ENCODE data around the gene WDR74. TPM values are rescaled to one million over a fixed set of nuclear protein-coding genes. Genes with fewer than 3 reads are reported as not detected.

The WDR74 gene
- total and polyA plus RNA-seq, 2 of the 13 experiments (the other 11 are each of a cell fraction or from before 2014, with no cell fraction given): 77.0 to 83.3 TPM

DNA sequence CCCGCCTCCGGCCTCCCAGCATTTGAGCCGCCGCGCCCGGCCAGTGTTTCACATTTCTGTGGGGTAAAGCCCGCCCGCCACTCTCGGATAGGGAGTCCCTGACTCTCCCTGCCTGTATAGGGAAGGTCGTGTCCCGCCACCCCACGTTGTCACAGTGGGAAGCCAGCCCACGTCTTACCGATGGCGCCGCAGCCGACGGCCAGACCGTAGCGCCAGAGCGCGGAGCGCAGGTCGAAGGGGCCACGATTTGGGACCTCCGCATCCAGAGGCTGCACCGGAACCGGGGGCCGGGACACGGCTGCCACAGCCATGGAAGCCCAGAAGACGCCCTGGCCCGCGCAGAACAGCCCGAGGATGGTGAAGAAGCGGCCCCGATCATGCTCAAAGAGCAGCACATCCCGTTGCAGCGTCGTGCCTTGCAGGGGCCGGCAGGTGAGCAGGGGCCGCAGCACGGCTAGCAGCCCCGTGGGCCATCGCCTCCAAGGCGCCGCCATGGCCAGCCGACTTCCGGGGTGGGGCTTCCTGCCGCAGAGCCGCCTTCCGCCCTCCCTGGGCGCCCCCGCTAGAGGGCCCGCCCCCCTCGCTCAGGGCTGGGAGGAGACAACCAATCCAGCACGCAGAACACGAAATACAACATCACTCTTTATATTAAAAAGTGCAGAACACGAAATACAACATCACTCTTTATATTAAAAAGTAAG is 47.7 kb downstream of the WDR74 start, which contains the start of gene TMEM223 (continued):
- no peak for TF ChIP-seq TEAD3 (CRISPR knock-in tag; optimal IDR thresholded peaks at IDR 0.05; ENCODE audit: borderline replicate concordance)
- TF ChIP-seq ZNF781 (CRISPR knock-in tag; IDR thresholded peaks at IDR 0.05; ENCODE audit: borderline replicate concordance, not compliant biosample characterization): peak; percentile 96
- TF ChIP-seq ZNF12 (CRISPR knock-in tag; IDR thresholded peaks at IDR 0.05): no peak
- TF ChIP-seq ZNF496 (CRISPR knock-in tag; IDR thresholded peaks at IDR 0.05; ENCODE audit: insufficient replicate concordance): no peak
- TF ChIP-seq ZNF577 (CRISPR knock-in tag; IDR thresholded peaks at IDR 0.05; ENCODE audit: borderline replicate concordance, low read depth): no peak
- TF ChIP-seq ZSCAN30 (CRISPR knock-in tag; IDR thresholded peaks at IDR 0.05): no peak
- TF ChIP-seq, protein P1, sequence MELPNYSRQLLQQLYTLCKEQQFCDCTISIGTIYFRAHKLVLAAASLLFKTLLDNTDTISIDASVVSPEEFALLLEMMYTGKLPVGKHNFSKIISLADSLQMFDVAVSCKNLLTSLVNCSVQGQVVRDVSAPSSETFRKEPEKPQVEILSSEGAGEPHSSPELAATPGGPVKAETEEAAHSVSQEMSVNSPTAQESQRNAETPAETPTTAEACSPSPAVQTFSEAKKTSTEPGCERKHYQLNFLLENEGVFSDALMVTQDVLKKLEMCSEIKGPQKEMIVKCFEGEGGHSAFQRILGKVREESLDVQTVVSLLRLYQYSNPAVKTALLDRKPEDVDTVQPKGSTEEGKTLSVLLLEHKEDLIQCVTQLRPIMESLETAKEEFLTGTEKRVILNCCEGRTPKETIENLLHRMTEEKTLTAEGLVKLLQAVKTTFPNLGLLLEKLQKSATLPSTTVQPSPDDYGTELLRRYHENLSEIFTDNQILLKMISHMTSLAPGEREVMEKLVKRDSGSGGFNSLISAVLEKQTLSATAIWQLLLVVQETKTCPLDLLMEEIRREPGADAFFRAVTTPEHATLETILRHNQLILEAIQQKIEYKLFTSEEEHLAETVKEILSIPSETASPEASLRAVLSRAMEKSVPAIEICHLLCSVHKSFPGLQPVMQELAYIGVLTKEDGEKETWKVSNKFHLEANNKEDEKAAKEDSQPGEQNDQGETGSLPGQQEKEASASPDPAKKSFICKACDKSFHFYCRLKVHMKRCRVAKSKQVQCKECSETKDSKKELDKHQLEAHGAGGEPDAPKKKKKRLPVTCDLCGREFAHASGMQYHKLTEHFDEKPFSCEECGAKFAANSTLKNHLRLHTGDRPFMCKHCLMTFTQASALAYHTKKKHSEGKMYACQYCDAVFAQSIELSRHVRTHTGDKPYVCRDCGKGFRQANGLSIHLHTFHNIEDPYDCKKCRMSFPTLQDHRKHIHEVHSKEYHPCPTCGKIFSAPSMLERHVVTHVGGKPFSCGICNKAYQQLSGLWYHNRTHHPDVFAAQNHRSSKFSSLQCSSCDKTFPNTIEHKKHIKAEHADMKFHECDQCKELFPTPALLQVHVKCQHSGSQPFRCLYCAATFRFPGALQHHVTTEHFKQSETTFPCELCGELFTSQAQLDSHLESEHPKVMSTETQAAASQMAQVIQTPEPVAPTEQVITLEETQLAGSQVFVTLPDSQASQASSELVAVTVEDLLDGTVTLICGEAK (IDR thresholded peaks at IDR 0.05): peak; percentile 18; the same call in 1 of the 2 replicates
- TF ChIP-seq, protein P1 (CRISPR knock-in tag; IDR thresholded peaks at IDR 0.05): peak; percentile 76; the same call in 1 of the 2 replicates
- no peak for TF ChIP-seq ZNF484 (CRISPR knock-in tag; IDR thresholded peaks at IDR 0.05; ENCODE audit: borderline replicate concordance, low read depth)
- TF ChIP-seq MIER3 (CRISPR knock-in tag; IDR thresholded peaks at IDR 0.05; ENCODE audit: borderline replicate concordance): peak; percentile 73; the same call in 1 of the 2 replicates
- no peak for TF ChIP-seq ZNF660 (CRISPR knock-in tag; IDR thresholded peaks at IDR 0.05; ENCODE audit: borderline replicate concordance, low read depth)
- peak; percentile 91 for TF ChIP-seq ZC3H13 (CRISPR knock-in tag; IDR thresholded peaks at IDR 0.05)
- TF ChIP-seq ZMYM2 (CRISPR knock-in tag; IDR thresholded peaks at IDR 0.05): no peak
- no peak for TF ChIP-seq KLF15 (CRISPR knock-in tag; IDR thresholded peaks at IDR 0.05; ENCODE audit: borderline replicate concordance)
- TF ChIP-seq ZNF136 (CRISPR knock-in tag; IDR thresholded peaks at IDR 0.05; ENCODE audit: low read depth): peak; percentile 89; the same call in 1 of the 2 replicates
- peak; percentile 57; the same call in 1 of the 2 replicates for TF ChIP-seq ZNF317 (CRISPR knock-in tag; IDR thresholded peaks at IDR 0.05)
- no peak for TF ChIP-seq MAFK (conservative IDR thresholded peaks at IDR 0.05 in 1 of 2, IDR thresholded peaks at IDR 0.05 in 1 of 2; ENCODE audit: low read length in 2 of 2)
- TF ChIP-seq IKZF4 (CRISPR knock-in tag; IDR thresholded peaks at IDR 0.05; ENCODE audit: borderline replicate concordance, low read depth, not compliant biosample characterization): peak; percentile 93
- peak; percentile 39; the same call in 1 of the 2 replicates for TF ChIP-seq TGIF2 (CRISPR knock-in tag; IDR thresholded peaks at IDR 0.05)
- TF ChIP-seq, protein P2, sequence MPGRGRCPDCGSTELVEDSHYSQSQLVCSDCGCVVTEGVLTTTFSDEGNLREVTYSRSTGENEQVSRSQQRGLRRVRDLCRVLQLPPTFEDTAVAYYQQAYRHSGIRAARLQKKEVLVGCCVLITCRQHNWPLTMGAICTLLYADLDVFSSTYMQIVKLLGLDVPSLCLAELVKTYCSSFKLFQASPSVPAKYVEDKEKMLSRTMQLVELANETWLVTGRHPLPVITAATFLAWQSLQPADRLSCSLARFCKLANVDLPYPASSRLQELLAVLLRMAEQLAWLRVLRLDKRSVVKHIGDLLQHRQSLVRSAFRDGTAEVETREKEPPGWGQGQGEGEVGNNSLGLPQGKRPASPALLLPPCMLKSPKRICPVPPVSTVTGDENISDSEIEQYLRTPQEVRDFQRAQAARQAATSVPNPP (CRISPR knock-in tag; IDR thresholded peaks at IDR 0.05): peak; percentile 34; the same call in 1 of the 2 replicates

Data from HepG2 (cell line).